ENCODE results near the gene ERCC6.

DNA sequence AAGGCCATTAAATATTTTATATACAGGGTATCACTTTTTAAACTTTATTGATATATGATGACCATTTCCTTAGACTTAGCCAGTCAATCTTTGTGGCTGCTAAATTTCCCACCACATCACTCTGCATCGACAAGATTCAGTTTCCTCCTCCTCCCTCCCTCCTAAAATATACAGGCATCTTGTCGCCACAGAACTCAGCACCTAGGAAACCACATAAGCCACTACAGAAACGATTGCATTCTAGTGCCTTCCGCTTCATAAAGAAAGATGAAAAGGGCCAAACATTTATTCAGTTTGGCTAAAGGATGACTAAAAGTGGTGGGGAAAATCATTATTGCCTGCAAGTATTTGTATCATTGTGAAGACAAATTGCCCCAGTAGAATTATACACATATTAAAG lies 30.7 kb downstream of the ERCC6 start:
- TF ChIP-seq, protein P1, sequence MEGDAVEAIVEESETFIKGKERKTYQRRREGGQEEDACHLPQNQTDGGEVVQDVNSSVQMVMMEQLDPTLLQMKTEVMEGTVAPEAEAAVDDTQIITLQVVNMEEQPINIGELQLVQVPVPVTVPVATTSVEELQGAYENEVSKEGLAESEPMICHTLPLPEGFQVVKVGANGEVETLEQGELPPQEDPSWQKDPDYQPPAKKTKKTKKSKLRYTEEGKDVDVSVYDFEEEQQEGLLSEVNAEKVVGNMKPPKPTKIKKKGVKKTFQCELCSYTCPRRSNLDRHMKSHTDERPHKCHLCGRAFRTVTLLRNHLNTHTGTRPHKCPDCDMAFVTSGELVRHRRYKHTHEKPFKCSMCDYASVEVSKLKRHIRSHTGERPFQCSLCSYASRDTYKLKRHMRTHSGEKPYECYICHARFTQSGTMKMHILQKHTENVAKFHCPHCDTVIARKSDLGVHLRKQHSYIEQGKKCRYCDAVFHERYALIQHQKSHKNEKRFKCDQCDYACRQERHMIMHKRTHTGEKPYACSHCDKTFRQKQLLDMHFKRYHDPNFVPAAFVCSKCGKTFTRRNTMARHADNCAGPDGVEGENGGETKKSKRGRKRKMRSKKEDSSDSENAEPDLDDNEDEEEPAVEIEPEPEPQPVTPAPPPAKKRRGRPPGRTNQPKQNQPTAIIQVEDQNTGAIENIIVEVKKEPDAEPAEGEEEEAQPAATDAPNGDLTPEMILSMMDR (IDR thresholded peaks at IDR 0.05), result no peak
- no peak for TF ChIP-seq EP300 (IDR thresholded peaks at IDR 0.05; ENCODE audit: low read depth)

Data from transverse colon (tissue), 3 donors.